ENCODE measurements around the gene ZFYVE19. TPM values are rescaled to one million over a fixed set of nuclear protein-coding genes. Genes with fewer than 3 reads are reported as not detected.

Gene ZFYVE19
- total RNA-seq, result 24.5 and 30.6 TPM in 2 replicates

DNA sequence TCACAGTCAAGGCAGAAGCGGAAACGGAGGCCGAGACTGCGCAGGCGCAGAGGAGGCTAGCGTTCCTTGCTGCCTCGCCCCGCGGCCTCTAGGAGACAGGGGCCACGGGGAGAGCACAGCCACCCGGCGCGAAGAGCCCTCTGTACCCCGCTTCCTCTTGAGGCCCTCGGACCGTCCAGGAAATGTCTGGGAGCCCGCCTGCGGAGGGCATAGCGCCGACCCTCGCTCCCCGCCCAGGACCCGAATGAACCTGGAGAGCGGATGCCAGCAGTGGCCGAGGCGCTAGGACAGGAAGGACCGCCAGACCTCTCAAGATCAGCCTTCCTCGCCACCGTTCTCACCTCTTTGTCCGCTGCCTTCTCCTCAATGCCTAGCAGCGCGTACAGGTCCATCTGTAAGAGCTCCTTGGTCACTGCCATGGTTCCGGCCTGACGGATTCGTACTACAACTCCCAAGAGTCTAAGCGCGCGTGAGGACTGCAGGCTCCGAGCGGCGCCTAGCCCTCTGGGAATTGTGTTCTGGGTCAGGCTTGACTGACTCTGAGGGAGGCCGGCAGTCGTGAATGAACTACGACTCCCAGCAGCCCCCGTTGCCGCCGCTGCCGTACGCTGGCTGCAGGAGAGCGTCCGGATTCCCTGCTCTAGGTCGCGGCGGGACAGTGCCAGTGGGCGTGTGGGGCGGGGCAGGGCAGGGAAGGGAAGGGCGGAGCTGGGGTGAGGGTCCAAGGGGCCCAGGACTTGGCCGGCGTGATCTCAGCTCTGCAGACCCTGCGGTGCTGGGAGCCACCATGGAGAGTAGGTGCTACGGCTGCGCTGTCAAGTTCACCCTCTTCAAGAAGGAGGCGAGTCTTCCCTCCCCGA is at the start of gene ZFYVE19, which contains the start of gene DNAJC17:
Gene ZFYVE19, plus strand, starts transcription at position 62 of the 860 bp plus-strand sequence. Its CDS starts 501 bp downstream, at position 563.
Gene DNAJC17, minus strand, starts transcription at position 446 of the 860 bp plus-strand sequence. Its CDS starts 27 bp downstream, at position 419.
- peak; percentile 95 for DNase-seq (ENCODE audit: low read depth)

DNA sequence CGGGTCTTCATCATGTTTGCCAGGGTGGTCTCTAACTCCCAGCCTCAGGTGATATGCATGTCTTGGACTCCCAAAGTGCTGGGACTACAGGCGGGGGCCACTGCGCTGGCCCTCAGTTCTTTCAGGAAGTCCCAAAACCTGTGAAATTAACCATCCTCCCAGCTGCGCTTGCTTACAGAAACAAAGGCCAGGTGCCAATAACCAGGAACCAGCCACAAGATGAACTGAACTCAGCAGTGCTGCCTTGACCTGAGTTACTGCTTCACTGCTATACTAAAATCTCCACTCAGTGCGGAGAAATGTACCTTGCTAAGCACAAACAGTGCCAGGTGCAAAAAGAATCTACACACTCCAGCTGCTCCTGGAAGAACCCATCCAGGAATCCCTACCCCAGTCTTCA is 46.9 kb upstream of the ZFYVE19 start:
- no peak for DNase-seq (ENCODE audit: low read depth)

DNA sequence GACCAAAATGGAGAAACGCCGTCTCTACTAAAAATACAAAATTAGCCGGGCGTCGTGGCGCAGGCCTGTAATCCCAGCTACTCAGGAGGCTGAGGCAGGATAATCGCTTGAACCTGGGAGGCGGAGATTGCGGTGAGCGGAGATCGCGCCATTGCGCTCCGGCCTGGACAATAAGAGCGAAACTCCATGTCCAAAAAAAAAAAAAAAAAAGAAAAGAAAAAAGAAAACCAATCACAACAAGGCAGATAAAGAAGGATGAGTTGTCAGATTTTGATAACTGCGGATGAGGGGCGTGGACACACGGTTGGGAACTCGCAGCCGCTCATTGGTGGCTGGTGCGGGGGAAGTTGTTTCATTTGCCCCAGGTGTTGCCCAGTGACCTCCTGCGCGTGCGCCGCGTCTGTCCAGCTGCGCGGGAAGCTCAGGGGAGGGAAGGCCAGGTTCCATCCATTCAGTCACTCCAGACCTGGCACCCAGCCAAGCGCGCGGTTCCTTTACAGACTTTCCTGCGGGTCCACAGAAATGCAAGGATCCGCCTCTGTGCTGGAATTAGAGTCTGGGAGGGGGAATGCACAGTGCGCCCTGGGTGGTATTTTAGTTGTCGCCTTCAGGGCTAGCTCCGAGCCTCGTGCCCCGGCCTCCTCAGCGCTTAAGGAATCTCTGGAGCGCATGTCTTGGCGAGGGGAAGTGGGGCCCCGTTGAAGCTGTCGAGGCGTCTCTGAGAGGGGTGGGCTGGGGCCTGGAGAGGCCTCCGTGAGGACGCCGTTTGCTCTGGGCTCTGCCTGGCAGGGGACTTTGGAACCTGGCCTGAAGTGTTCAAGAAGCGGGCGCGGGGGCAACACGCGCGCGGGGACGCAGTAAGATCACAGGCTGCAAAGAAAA is 43.7 kb upstream of the ZFYVE19 start:
- DNase-seq (ENCODE audit: low read depth), result no peak

- no peak for DNase-seq (ENCODE audit: low read depth)
Observed at GRCh38 chr15:40763801-40764628, 42.9 kb upstream of the ZFYVE19 start, which contains the start of gene GCHFR. Gene GCHFR (plus strand): TSS chr15:40764068. CDS start chr15:40764181, 113 bp downstream.

GRCh38 chr15:40764629-40765103 is 42.2 kb upstream of the ZFYVE19 start:
- DNase-seq (ENCODE audit: low read depth), result no peak

DNA sequence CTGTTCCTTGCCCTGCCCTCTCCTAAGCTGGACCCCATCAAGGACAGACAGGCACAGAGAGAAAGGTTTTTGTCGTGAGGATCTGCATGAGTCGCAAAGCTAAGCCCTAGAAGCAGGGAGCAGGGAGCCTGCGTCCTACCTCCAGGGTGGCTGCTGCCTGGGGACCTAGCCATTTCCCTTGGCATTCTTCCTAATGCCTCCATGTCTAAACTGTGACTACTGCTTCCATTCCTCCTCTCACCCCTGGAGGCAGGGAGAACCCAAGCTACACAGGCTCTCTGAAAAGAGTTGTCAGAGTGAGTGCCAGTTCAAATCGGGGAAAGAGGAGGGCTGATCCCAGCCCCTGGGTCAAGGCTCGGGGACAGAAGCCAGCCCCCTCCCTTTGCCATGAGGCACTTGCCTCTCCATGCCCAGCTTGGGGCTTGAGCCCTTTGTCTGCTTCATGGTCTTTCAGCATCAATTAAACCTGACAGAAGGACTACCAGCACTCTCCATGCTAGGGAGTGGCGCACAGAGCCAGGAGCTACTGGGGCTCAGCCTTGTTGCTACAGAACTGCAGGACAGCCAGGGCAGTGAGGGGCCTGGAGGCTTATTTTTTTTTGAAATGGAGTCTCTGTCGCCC is 40.6 kb upstream of the ZFYVE19 start:
- DNase-seq (ENCODE audit: low read depth), result no peak

- DNase-seq (ENCODE audit: low read depth), result peak; percentile 56
Observed at GRCh38 chr15:40766906-40767837, 39.7 kb upstream of the ZFYVE19 start.

GRCh38 chr15:40767838-40768500 is 38.9 kb upstream of the ZFYVE19 start:
- DNase-seq (ENCODE audit: low read depth), result no peak

GRCh38 chr15:40768521-40769273 is 38.2 kb upstream of the ZFYVE19 start:
- DNase-seq (ENCODE audit: low read depth), result no peak

DNA sequence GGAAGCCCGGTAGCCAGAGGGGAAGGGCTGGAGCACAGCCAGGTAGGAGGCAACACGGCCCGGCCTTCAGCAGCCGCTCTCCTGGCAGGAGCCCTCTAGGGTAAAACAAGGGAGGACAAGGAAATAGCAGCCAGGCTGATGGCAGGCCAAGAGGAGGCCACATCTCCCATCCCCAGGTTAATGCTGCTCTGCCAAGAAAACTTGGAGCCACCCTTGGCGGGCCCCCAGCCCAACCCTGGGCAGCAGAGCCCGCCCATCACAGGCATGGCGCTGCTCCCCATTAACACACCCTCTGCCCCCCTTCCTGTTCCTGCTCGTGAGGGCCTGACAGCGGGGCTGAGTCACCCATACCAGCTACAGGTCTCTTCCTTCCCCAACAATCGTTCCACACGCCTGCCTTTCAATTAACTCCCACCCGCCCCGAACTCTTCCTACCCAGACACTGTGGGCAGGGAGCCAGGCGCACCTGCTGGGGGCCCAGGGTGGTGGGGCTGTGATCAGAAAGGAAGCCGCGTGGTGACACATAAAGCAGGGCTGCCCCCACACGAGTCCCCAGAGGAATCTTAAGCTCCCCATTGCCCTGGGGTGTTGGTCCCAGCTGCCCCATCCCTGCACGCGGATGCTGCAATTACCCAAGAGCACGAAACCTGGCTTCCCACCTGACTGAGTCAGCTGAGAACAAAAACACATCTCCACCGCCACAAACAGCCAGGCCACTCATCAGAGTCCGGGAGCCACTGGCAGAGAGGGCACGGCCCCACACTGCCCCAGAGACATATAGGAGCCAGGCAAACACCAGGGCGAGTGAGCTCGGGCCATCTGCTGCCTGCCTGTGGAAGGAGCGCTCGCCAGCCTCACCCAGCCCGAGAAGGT is 37.4 kb upstream of the ZFYVE19 start, which contains the start of gene C15orf62:
Gene C15orf62, plus strand, starts transcription at position 707 of the 873 bp plus-strand sequence. CDS start 516 bp downstream, outside the sequence.
- DNase-seq (ENCODE audit: low read depth), result peak; percentile 93

DNA sequence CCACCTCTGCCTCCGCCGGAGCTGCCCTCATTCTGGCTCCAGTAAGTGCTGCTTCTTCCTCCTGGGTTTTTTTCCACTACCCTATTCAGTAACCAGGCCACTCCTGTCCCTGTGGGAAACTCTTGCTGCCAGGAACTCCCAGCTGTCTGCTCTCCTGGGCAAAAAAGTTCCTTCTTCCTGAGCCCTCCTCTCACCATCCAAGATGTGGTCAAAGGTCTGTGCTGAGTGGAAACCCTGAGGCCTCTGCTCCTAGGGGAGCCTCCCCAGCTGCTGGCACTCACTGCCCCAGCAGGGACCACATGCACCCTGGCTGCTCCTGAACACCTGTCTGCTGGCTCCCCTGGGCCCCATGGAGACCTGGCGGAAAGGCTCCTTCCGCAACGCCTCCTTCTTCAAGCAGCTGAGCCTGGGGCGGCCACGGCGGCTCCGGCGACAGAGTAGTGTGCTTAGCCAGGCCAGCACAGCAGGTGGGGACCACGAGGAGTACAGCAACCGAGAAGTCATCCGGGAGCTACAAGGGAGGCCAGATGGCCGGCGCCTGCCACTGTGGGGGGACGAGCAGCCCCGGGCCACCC is 36.7 kb upstream of the ZFYVE19 start:
- DNase-seq (ENCODE audit: low read depth), result no peak

DNA sequence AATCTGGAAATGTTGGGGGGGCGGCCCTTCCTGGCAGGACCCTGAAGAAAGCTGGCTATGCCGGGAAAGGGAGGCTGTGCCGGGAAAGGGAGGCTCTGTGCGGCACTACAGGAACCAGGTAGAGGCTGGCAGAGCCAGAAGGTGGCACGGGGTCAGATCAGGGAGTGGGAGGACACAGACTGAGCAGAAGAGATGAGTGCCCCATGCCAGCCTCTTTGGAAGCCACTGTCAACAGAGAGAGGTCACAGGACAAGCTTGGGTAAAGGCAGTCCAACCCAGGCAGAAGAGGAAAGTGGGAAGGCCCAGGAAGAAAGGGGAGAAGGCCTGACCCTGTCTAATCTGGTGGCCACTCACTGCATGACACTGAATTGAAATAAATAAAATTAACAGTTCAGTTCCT is 35.6 kb upstream of the ZFYVE19 start:
- no peak for DNase-seq (ENCODE audit: low read depth)

DNA sequence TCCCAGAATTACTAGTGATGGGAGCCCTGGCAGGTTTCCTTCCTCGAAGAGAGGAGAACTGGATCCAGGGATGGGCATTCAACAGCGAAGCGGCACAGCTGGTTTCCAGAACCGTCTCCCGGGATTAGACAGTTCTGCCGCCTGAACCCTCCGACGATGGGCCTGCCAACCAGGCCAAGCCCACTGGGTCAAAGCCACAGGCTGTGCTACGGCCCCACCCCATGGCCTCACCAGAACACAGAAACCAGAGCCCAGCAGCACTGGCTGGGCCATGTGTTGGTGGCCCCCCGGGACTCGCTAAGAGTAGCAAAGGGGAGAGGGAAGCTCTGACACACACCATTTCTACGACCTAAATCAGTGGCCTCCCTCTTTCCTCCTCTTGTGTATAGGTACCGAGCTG is 34.9 kb upstream of the ZFYVE19 start:
- DNase-seq (ENCODE audit: low read depth), result no peak

- no peak for DNase-seq (ENCODE audit: low read depth)
Observed at GRCh38 chr15:40773496-40773895, 33.4 kb upstream of the ZFYVE19 start.

DNA sequence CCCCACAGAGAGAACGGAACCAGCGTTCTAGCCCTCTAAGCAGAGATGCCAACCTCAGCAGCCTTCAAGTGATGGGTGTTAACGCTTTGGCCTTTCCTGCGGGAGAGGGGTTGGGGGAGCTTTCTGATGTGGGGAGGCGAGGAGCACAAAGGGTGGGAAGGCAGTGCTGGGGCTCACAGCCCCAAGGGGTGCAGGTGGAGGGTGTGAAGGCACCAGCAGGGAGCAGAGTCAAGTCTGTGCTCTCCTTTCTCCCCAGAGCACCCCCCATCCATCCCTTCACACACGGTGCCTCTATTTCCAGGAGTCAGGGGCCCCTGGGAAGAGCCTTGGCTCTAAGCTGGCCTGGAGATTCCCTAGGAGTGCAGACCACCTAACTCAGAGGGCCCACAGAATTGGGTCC is 33.0 kb upstream of the ZFYVE19 start:
- DNase-seq (ENCODE audit: low read depth), result no peak

DNA sequence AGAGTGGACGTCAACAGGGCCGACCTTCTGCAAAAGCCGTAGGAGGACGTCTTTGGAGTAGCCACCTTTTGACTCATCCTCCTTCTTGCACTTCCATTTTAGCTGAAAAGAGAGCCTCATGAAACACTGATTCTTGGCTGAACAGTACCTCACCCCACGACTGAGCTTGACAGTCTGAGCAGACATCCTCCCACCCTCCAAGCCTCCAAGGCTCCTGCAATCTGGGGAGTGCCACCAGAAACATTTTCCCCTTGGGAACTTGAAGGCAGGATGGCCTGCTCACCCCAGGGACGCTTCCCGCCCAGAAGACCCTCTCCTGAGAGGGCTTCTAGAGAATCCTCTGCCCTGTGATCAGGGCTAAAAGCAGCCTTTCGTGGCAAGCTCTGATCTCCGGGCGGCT is 31.9 kb upstream of the ZFYVE19 start:
- DNase-seq (ENCODE audit: low read depth), result no peak

Measured in renal cortical epithelial cell (primary cell).